Testis (tissue), 2 donors: Measurements from ENCODE around the gene PIP5K1B.

Experiments used
- POLR2A ChIP-seq: fragments of 450-650 bp; IDR thresholded peaks from one replicate; pipeline ENCODE4 v1.6.1; 2017; ENCODE audit warnings: antibody characterized with exemption, mild to moderate bottlenecking, moderate library complexity
- TF ChIP-seq, protein P1 (sequence below), 3 experiments: fragments of 450-650 bp in 2 of 3; fragments of 200-600 bp in 1 of 3; sonication (generic) in 1 of 3; IDR thresholded peaks; one replicate each; pipeline ENCODE4 v1.5.1; 2016 to 2019; ENCODE audit warnings: antibody characterized with exemption in 3 of 3, mild to moderate bottlenecking in 2 of 3, moderate library complexity in 1 of 3

DNA sequence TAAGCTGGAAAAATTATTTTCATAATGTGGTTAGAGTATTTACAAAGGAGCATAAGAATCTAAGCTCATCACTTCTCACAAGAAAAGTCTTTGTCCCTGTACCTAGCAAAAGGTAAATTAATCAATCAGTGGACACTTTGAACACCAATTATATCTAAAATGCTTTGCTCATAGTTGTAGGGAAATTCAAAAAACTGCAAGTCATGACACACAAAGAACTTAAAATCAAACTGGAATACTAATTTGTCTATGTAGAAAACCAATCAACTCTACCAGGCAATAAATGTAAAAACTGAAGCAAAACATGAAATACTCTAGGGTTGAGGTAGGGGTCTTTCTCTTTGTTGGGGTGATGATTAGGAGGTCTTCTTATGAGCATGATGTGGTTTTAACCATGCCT lies 173.4 kb downstream of the PIP5K1B start:
- TF ChIP-seq, protein P1, sequence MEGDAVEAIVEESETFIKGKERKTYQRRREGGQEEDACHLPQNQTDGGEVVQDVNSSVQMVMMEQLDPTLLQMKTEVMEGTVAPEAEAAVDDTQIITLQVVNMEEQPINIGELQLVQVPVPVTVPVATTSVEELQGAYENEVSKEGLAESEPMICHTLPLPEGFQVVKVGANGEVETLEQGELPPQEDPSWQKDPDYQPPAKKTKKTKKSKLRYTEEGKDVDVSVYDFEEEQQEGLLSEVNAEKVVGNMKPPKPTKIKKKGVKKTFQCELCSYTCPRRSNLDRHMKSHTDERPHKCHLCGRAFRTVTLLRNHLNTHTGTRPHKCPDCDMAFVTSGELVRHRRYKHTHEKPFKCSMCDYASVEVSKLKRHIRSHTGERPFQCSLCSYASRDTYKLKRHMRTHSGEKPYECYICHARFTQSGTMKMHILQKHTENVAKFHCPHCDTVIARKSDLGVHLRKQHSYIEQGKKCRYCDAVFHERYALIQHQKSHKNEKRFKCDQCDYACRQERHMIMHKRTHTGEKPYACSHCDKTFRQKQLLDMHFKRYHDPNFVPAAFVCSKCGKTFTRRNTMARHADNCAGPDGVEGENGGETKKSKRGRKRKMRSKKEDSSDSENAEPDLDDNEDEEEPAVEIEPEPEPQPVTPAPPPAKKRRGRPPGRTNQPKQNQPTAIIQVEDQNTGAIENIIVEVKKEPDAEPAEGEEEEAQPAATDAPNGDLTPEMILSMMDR (IDR thresholded peaks at IDR 0.05) = no peak
- TF ChIP-seq POLR2A = no peak
